ENCODE data around the gene DDIT3. TPM values are rescaled to one million over a fixed set of nuclear protein-coding genes. Genes with fewer than 3 reads are reported as not detected.
"Not testable (repeated sequence)": the region's sequence is repeated elsewhere in the genome, so short reads cannot be mapped to it uniquely, and the experiment has no call there.

Gene DDIT3
- total RNA-seq, 1 experiment from 2014 or later = 23.7 TPM

GRCh38 chr12:57495051-57495701 lies 25.1 kb downstream of the DDIT3 start:
- in situ Hi-C loops (cut with HindIII; ENCODE audit: low sequenced_read_pairs); DNase-seq (ENCODE audit: low spot score): not testable (repeated sequence)

DNA sequence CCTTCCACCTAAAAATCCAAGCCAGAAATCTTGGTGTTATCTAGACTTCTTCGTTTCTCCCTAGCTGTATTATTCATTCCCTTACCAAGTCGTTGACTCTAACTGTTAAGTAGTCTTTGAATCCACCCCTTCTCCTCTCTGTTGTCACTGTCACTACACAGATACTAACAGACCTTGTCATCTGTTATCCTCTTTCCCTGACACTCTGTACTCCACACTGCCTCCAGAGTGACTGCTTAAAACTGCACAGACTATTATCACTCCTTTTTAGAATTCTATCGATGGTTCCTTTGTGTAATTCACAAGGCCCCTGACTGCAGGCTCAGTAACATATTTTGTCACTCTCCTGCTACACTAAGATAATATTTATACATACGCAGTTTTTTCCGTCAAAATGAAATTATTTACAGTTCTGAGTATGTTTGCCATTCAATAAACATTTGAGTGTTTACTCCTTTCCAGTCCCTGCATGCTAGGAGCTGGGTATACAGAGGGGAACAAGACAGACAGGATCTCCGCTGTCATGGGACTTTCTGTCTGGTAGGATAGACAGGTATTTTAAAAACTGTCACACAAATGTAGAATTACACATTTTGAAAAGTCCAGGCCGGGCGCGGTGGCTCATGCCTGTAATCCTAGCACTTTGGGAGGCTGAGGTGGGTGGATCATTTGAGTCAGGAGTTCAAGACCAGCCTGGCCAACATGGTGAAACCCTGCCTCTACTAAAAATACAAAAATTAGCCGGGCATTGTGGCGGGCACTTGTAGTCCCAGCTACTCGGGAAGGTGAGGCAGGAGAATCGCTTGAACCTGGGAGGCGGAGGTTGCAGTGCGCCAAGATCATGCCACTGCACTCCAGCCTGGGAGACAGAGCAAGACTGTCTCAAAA lies 28.7 kb downstream of the DDIT3 start:
- in situ Hi-C loops (cut with HindIII; ENCODE audit: low sequenced_read_pairs) = no loop called here
- DNase-seq (ENCODE audit: low spot score) = no peak

DNA sequence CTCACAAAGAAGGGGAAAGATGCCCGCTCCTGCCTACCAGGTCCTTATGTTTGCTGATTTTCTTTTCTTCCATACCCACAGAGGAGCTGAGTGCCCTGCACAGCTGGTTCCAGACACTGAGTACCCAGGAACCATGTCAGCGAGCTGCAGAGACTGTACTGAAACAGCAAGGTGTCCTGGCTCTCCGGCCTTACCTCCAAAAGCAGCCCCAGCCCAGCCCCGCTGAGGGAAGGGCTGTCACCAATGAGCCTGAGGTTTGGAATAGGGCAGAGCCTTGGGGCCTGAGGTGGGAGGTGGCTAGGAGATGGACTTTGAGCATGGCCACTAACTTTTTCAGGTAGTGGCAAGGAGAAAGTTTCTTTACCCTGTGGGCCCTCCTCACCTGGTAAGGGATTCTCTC lies 30.2 kb downstream of the DDIT3 start:
- in situ Hi-C loops (cut with HindIII; ENCODE audit: low sequenced_read_pairs) = no loop called here
- no peak for DNase-seq (ENCODE audit: low spot score)

DNA sequence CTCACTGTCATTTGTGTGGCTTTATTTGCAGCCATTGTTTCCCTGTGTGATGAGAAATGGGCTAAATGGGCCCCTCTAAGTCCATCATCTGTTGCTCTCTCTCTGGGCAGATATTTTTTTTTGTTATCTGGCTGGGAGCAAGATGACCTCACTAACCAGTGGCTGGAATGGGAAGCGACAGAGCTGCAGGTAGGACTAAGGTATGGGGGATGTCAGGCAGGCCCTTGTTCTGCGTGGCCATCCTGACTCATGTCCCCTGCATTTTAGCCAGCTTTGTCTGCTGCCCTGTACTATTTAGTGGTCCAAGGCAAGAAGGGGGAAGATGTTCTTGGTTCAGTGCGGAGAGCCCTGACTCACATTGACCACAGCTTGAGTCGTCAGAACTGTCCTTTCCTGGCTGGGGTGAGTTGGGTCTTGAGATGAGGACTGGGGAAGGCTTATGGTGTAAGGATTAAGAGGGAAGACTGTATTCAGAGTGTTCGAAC lies 31.1 kb downstream of the DDIT3 start:
- in situ Hi-C loops (cut with HindIII; ENCODE audit: low sequenced_read_pairs) = no loop called here

GRCh38 chr12:57488402-57489156 lies 31.7 kb downstream of the DDIT3 start:
- no peak for DNase-seq (ENCODE audit: low spot score)

More for the DNA sequence above, 31.1 kb downstream of the DDIT3 start:
- no peak for DNase-seq (ENCODE audit: low spot score)

DNA sequence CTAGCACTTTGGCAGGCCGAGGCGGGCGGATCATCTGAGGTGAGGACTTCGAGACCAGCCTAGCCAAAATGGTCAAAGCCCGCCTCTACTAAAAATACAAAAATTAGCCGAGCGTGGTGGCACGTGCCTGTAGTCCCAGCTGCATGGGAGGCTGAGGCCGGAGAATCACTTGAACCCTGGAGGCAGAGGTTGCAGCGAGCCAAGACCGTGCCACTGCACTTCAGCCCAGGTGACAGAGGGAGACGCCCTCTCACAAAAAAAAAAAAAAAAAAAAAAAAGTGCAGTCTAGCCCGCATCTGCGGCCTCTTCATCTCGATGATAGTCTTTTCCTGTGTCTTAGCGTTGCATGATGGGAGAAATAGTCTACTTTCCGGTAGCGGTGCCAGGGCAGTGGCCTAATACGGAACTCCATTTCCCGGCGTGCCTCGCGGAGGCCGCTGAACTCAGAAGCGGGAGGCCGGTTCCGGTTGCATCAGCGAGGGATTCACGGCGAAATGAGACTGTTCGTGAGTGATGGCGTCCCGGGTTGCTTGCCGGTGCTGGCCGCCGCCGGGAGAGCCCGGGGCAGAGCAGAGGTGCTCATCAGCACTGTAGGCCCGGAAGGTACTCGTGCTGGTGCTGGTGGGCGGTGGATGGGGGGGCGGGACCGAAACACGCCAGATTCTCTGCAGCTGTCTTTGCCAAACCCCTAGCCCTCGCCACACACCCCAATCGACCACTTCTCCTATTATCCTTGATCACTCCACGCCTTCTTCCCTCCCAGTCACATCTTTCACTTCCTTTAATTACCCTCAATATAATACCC lies 32.5 kb downstream of the DDIT3 start, which contains the start of gene MARS1:
Gene MARS1 (plus strand): TSS at position 472 of the 805 bp plus-strand sequence. CDS start 23 bp downstream, at position 495.
- peak; percentile 98 for DNase-seq (ENCODE audit: low spot score)
- in situ Hi-C loops (cut with HindIII; ENCODE audit: low sequenced_read_pairs) = no loop called here

More at GRCh38 chr12:57488402-57489156, 31.7 kb downstream of the DDIT3 start:
- in situ Hi-C loops (cut with HindIII; ENCODE audit: low sequenced_read_pairs) = no loop called here

DNA sequence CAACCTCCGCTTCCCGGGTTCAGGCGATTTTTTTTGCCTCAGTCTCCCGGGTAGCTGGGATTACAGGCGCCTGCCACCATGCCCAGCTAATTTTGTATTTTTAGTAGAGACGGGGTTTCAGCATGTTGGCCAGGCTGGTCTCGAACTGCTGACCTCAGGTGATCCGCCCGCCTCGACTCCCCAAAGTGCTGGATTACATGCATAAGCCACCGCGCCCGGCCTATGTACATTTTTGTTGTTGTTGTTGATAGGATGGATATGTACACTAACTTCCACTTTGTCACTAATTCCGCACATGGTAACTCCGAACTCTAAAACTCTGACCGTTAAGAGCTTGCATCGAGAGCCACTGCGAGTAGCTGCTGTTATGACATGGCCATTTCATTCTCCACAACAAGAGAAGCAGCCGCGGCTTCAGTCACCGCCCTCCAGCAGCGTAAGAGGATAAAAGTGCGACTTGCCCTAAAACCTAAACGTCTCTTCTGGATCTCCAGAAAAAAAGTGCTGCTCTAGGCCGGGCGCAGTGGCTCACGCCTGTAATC lies 33.2 kb downstream of the DDIT3 start:
- in situ Hi-C loops (cut with HindIII; ENCODE audit: low sequenced_read_pairs) = no loop called here

DNA sequence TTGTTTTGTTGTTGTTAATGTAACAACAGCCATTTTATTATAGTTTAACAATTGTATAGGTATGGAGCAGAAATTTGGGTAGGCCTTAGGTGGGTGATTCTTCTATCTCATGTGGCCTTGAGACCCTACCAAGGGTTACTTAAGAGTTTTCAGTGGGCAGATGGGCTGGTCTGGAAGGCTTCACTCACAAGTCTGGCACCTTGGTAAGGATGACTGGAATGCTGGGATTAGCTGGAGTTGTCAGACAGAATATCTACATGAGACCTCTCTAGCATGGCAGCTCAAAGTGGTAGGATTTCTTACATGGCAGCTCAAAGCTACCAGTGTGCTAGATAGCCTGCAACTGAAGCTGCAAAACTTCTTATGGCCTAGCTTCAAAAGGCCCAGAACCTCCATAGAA lies 34.6 kb downstream of the DDIT3 start:
- DNase-seq (ENCODE audit: low spot score) = no peak
- in situ Hi-C loops (cut with HindIII; ENCODE audit: low sequenced_read_pairs) = no loop called here

More for the DNA sequence above, 33.2 kb downstream of the DDIT3 start:
- DNase-seq (ENCODE audit: low spot score) = no peak

DNA sequence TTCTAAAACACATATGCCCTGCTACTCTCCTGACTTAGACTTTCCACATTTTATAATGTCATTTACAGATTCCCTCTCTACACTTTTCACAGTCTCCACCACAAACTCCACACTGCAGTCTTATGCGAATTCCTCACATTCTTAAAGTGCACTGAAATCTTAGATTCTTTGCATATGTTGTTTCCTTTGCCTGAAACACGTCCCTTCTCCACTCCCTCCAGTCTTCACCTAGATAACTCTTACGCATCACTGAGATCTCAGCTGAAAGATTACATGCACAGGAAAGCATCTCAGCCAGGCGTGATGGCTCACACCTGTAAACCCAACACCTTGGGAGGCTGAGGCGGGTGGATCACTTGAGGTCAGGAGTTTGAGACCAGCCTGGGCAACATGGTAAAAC lies 36.8 kb downstream of the DDIT3 start:
- no peak for DNase-seq (ENCODE audit: low spot score)
- in situ Hi-C loops (cut with HindIII; ENCODE audit: low sequenced_read_pairs) = no loop called here

DNA sequence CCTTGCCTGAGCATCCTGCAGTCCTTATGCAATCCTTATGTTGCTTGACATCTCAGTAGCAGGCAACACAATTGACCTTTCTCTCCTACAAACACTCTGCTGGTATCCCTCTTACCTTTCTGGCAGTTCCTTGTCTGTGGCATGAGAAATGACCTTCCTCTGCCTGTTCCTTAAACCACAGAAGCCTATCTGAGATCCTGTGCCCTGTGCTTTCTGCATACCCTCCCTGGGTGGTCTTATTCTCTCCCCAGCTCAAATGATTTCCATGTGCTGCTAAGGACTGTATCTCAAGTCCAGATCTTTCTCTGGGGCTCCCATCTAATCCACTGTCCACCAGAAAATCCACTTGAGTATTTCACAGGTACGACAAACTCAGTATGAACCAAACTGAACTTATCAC lies 38.6 kb downstream of the DDIT3 start:
- no peak for DNase-seq (ENCODE audit: low spot score)
- in situ Hi-C loops (cut with HindIII; ENCODE audit: low sequenced_read_pairs) = no loop called here

DNA sequence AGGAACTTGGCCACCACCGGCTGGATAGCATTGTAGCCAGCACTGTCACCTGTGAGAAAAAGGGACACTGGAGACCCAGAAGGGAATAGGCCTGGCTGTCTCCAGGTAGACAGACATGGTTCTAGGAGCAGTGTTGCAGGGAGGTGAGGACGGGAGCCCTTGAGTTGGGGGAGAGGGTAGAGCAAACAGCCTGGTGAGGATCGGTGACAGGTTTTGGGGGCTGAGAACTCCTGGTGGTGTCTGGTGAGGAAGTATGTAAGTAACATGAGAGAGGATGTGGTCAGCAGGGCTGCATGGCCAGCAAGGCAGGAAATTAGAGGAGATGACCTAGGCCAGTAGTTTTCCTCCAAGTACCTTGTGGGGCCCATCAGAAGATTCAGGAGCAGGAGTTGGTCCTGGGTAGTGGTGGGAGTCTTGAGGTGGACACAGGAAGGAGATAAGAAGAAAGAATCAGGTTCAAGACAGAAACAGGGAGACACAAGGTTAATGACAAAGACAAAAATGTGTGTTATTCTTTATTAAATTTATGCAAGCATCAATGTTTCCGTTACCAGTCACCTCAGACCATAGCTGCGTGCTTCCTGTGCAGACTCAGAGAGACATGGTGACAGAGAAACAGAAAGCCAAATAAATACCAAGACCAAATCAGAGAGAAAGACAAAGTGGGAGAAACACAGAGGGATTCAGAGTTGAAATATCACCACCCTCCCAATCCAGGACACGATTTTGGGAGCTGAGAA lies 40.8 kb downstream of the DDIT3 start, which contains the start of gene ARHGAP9:
Gene ARHGAP9 (minus strand): TSS at position 491 of the 740 bp plus-strand sequence. CDS start 460 bp downstream, at position 31.
- in situ Hi-C loops (cut with HindIII; ENCODE audit: low sequenced_read_pairs) = no loop called here
- DNase-seq (ENCODE audit: low spot score) = no peak

GRCh38 chr12:57479043-57479375 lies 41.3 kb downstream of the DDIT3 start:
- in situ Hi-C loops (cut with HindIII; ENCODE audit: low sequenced_read_pairs) = no loop called here
- DNase-seq (ENCODE audit: low spot score) = no peak

DNA sequence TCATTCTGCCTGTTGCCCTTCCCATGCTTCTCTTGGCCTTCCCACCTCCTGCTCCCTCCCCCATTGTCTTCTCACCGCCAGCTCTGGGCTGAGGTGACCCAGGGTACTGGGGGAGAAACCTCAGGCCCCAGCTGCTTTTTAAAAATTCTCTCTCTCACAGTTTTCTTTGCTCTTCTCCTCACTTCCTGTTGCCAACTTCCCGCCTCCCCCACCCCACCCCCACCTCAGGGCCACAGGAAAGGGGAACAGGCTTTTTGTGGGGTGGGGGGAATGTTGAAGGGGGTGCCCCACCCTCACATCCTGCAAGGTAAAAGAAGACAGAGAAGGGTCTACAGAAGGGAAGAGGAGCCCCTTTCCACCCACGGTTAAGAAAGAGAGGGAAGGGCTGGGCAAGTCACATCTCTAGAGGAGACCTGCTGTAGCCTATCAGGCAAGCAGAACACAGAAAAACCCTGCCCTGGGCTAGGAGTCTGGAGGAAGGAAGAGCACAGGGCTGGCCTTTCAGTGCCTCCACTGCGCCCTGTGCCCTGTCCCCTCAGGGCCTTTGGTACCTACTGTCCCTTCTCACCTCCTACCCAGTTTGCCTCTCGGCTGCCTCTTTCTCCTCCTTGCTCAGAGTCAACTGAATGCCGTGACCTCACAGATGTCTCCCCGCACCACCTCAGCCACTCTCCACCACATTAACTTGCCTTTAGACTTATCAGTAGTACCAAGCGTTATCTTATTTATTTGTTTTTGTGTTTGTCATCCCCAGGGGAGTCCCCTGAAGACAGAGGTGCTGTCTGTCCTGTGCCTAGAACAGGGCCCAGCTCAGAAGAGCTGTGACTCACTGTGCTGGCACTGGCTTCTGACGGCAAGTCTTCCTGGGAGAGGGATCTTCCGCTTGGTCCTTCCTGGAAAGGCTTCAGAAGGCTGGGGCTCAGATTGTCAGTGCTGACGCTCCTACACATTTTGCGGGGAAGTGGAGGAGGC lies 42.3 kb downstream of the DDIT3 start:
- in situ Hi-C loops (cut with HindIII; ENCODE audit: low sequenced_read_pairs) = no loop called here
- DNase-seq (ENCODE audit: low spot score) = no peak

- in situ Hi-C loops (cut with HindIII; ENCODE audit: low sequenced_read_pairs) = no loop called here
- DNase-seq (ENCODE audit: low spot score) = no peak
These were observed 43.2 kb downstream of the DDIT3 start for GRCh38 chr12:57476993-57477709.

- in situ Hi-C loops (cut with HindIII; ENCODE audit: low sequenced_read_pairs) = no loop called here
- no peak for DNase-seq (ENCODE audit: low spot score)
These were observed 43.9 kb downstream of the DDIT3 start for GRCh38 chr12:57476162-57476992.
